Spleen (tissue), 11 donors: ENCODE results near the gene PLSCR2. TPM values are rescaled to one million over a fixed set of nuclear protein-coding genes. Genes with fewer than 3 reads are reported as not detected.
"Not testable (repeated sequence)": the region's sequence is repeated elsewhere in the genome, so short reads cannot be mapped to it uniquely, and the experiment has no call there.

Experiments used
- DNase-seq: peaks from one replicate; pipeline ENCODE4 v3.0.0-alpha.2; 2020
- H3K27ac ChIP-seq, 8 donors: fragments of 200-600 bp; sonication (generic) in 7 of 8; 1 replicate in 4 of 8; 2 replicates in 4 of 8; pipeline versions ENCODE4 v1.5.0 to v1.8.0; 2016 to 2021; ENCODE audit warnings: inconsistent platforms in 4 of 8, mild to moderate bottlenecking in 4 of 8, moderate library complexity in 1 of 8
- H3K27me3 ChIP-seq, 7 donors: fragments of 200-600 bp; sonication (generic) in 6 of 7; replicated peaks in 1 of 7; 1 replicate in 4 of 7; 2 replicates in 3 of 7; pipeline versions ENCODE4 v1.5.0 to v1.8.0; 2016 to 2021; ENCODE audit warnings: inconsistent platforms in 3 of 7, mild to moderate bottlenecking in 1 of 7
- H3K36me3 ChIP-seq, 6 donors: fragments of 200-600 bp; sonication (generic) in 5 of 6; 1 replicate in 4 of 6; 2 replicates in 2 of 6; pipeline versions ENCODE4 v1.5.0 to v1.8.0; 2016 to 2021; ENCODE audit warnings: inconsistent platforms in 2 of 6
- H3K4me1 ChIP-seq, 6 donors: fragments of 200-600 bp; sonication (generic) in 5 of 6; 1 replicate in 3 of 6; 2 replicates in 3 of 6; pipeline versions ENCODE4 v1.5.0 to v1.8.0; 2016 to 2021; ENCODE audit warnings: inconsistent platforms in 3 of 6
- H3K4me3 ChIP-seq, 8 donors: fragments of 200-600 bp; sonication (generic) in 7 of 8; 1 replicate in 4 of 8; 2 replicates in 4 of 8; pipeline versions ENCODE4 v1.5.0 to v1.8.0; 2016 to 2021; ENCODE audit warnings: inconsistent platforms in 4 of 8, mild to moderate bottlenecking in 4 of 8, moderate library complexity in 2 of 8
- H3K9me3 ChIP-seq, 8 donors: fragments of 200-600 bp; sonication (generic) in 7 of 8; 1 replicate in 4 of 8; 2 replicates in 4 of 8; pipeline versions ENCODE4 v1.5.0 to v1.8.0; 2016 to 2021; ENCODE audit warnings: inconsistent platforms in 4 of 8
- POLR2A ChIP-seq, 3 donors: fragments of 450-650 bp; IDR thresholded peaks; one replicate each; pipeline ENCODE4 v1.5.1; 2017; ENCODE audit warnings: antibody characterized with exemption in 3 of 3, mild to moderate bottlenecking in 1 of 3
- POLR2AphosphoS5 ChIP-seq, 3 donors: sonication (generic); formaldehyde crosslinking; IDR thresholded peaks; one replicate each; pipeline ENCODE4 v1.5.1; 2017; ENCODE audit warnings: antibody characterized with exemption in 3 of 3
- WGBS, 5 donors: extraction: QIAGEN DNeasy Blood & Tissue Kit in 3 of 5; methylation state at CpG; one replicate each; pipeline versions ENCODE4 v1.1.5 to v1.1.7; 2013 to 2018; 5-methylcytosine and 5-hydroxymethylcytosine counted together
- intact Hi-C: fragments of 100-400 bp; cut with DNase I; formaldehyde crosslinking; loops from one replicate; pipeline ENCODE4 v1.15.0; 2023; ENCODE audit warnings: low total_unique reads
- polyA plus RNA-seq, 3 donors: library from polyadenylated mRNA; stranded (reverse); fragments of 200-250 nt; gene quantifications; one replicate each; pipeline ENCODE4 v1.2.1, GENCODE V29; 2013
- total RNA-seq, 7 donors: library from RNA; depleted of rRNA in 3 of 7; stranded (reverse); fragments of >200 nt in 3 of 7; fragmentation: NEBNext Ultra II Directional in 4 of 7; extraction: Animal tissue kit (Norgen Biotek cat#: 25700) in 4 of 7; gene quantifications; one replicate each; pipeline versions ENCODE4 v1.1.0 to v1.2.1, GENCODE V29; 2016 to 2021
- TF ChIP-seq, protein P1 (sequence below), 11 experiments: fragments of 200-600 bp in 7 of 11; fragments of 450-650 bp in 4 of 11; sonication (generic) in 4 of 11; IDR thresholded peaks in 8 of 11; conservative IDR thresholded peaks in 3 of 11; 1 replicate in 7 of 11; 2 replicates in 4 of 11; pipeline versions ENCODE4 v1.4.0 to v1.8.0; 2016 to 2021; ENCODE audit warnings: antibody characterized with exemption in 11 of 11, inconsistent platforms in 4 of 11, mild to moderate bottlenecking in 1 of 11
- donor health status: healthy with polysubstance abuse.
- donor health status: DM: no; HTN: no; CAD: no; lungs with moderate emphysema.
- donor health status: DM: no; HTN: no; CAD: no.
- donor health status: Bipolar disorder and iron deficiency.
- donor health status: healthy.
- donor health status: DM: no; HTN: no; CAD: no.
- donor health status: DM: yes; HTN: yes; CAD: no.

PLSCR2 gene
- total and polyA plus RNA-seq, 10 donors: 0.66 TPM; not detected in 9

DNA sequence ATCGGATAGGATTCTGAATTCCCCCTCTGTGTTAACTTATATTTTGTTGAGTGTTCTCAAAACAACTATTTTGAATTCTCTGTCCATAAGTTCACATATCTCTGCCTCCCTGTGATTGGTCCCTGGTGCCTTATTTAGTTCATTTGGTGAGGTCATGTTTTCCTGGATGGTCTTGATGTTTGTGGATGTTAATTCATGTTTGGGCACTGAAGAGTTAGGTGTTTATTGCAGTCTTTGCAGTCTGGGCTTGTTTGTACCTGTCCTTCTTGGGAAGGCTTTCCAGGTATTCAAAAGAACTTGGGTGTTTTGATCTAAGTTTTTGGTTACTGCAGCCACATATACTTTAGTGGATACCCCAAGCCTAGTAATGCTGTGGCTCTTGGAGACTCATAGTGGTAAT is 23.3 kb downstream of the PLSCR2 start:
- H3K4me3 ChIP-seq: no peak overlapping the region
- no peaks in the 10 kb centered on the region for H3K4me1 ChIP-seq
- H3K27me3 ChIP-seq: no peaks in the 10 kb centered on the region
- TF ChIP-seq POLR2AphosphoS5 (IDR thresholded peaks at IDR 0.05): no peak
- TF ChIP-seq POLR2A (IDR thresholded peaks at IDR 0.05): no peak
- TF ChIP-seq, protein P1, sequence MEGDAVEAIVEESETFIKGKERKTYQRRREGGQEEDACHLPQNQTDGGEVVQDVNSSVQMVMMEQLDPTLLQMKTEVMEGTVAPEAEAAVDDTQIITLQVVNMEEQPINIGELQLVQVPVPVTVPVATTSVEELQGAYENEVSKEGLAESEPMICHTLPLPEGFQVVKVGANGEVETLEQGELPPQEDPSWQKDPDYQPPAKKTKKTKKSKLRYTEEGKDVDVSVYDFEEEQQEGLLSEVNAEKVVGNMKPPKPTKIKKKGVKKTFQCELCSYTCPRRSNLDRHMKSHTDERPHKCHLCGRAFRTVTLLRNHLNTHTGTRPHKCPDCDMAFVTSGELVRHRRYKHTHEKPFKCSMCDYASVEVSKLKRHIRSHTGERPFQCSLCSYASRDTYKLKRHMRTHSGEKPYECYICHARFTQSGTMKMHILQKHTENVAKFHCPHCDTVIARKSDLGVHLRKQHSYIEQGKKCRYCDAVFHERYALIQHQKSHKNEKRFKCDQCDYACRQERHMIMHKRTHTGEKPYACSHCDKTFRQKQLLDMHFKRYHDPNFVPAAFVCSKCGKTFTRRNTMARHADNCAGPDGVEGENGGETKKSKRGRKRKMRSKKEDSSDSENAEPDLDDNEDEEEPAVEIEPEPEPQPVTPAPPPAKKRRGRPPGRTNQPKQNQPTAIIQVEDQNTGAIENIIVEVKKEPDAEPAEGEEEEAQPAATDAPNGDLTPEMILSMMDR (IDR thresholded peaks at IDR 0.05 in 8 of 11, conservative IDR thresholded peaks at IDR 0.05 in 3 of 11): no peak
- 94 to 98% (median 95%) methylated on average over 1 of the region's 1 CpG for WGBS, 5 donors
- no peak for DNase-seq
- peaks cover 0 to 28% (median 15%) of the 10 kb centered on the region in 8 donors for H3K9me3 ChIP-seq
- no peaks in the 10 kb centered on the region for H3K36me3 ChIP-seq
- intact Hi-C loops: no loop called here
- no peak overlapping the region for H3K27ac ChIP-seq

DNA sequence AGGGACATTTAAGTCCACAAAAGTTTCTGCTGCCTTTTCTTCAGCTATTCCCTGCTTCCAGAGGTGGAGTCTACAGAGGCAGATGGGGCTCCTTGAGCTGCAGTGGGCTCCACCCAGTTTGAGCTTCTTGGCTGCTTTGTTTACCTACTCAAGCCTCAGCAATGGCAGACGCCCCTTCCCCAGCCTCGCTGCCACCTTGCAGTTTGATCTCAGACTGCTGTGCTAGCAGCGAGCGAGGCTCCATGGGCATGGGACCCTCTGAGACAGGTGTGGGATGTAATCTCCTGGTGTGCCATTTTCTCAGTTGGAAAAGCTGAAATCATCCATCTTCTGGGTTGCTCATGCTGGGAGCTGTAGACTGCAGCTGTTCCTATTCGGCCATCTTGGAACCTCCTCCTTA is 29.1 kb downstream of the PLSCR2 start:
- H3K4me3 ChIP-seq, H3K27ac ChIP-seq, intact Hi-C loops, H3K27me3 ChIP-seq, H3K36me3 ChIP-seq, DNase-seq, H3K4me1 ChIP-seq: not testable (repeated sequence)
- H3K9me3 ChIP-seq: peaks cover 0 to 10% (median under 1%) of the 10 kb centered on the region in 8 donors
- WGBS, 5 donors: 82 to 93% (median 90%) methylated on average over 5 of the region's 5 CpGs

DNA sequence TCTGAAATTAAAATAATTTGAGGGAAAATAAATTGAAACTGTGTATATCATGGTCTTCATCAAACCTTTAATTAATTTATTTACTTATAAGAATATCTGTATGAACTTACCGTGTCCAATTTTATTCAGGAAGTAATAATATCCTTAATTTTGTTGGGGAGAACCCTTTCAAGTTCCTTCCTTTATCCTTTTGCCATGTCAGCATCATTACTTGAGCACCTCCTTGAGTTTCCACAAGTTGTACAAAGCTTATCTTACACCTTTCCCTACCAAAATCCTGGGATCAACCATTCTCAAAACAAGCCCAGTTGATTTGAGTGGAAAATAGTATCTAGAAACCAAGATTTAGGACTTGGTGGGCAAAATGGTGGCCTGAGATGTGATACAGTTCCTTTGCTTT is 37.3 kb downstream of the PLSCR2 start:
- Histone ChIP-seq H3K27ac (no peak overlapping the region), H3K4me3 (no peak overlapping the region), H3K36me3 (no peaks in the 10 kb centered on the region), H3K4me1 (no peaks in the 10 kb centered on the region), H3K9me3 (peaks cover 0 to 19% (median 4%) of the 10 kb centered on the region in 8 donors), H3K27me3 (no peaks in the 10 kb centered on the region)
- no peak for DNase-seq
- WGBS, 5 donors: 64 to 79% (median 69%) methylated on average over 1 of the region's 1 CpG
- TF ChIP-seq, protein P1 (IDR thresholded peaks at IDR 0.05 in 8 of 11, conservative IDR thresholded peaks at IDR 0.05 in 3 of 11): no peak
- TF ChIP-seq POLR2A (IDR thresholded peaks at IDR 0.05): no peak
- TF ChIP-seq POLR2AphosphoS5 (IDR thresholded peaks at IDR 0.05): no peak
- intact Hi-C loops: no loop called here

DNA sequence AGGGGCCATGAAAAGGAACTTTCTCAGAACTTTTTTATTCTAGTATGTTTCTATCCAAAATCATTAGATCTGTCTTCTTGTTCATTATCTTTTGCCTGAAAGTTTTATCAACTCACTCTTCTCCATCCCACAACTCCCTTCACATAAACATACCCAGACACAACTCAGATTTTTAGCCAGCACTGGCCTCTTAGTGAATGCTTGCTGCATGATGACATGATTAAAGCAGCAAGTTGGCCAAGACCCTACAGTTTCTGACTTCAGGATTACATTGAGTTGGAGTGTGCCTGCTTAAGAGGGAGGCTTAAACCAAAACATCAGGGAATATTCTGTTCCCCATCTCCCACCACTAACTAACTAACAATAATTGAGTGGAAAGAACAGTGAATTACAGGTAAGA is 38.1 kb downstream of the PLSCR2 start:
- H3K9me3 ChIP-seq: peaks cover 0 to 17% (median 4%) of the 10 kb centered on the region in 8 donors
- intact Hi-C loops: no loop called here
- H3K4me1 ChIP-seq: no peaks in the 10 kb centered on the region
- H3K27me3 ChIP-seq: no peaks in the 10 kb centered on the region
- TF ChIP-seq, protein P1 (IDR thresholded peaks at IDR 0.05 in 8 of 11, conservative IDR thresholded peaks at IDR 0.05 in 3 of 11): no peak
- TF ChIP-seq POLR2A (IDR thresholded peaks at IDR 0.05) (no peak), POLR2AphosphoS5 (IDR thresholded peaks at IDR 0.05) (no peak)
- no peak overlapping the region for H3K4me3 ChIP-seq
- H3K36me3 ChIP-seq: no peaks in the 10 kb centered on the region
- DNase-seq: no peak
- H3K27ac ChIP-seq: no peak overlapping the region

DNA sequence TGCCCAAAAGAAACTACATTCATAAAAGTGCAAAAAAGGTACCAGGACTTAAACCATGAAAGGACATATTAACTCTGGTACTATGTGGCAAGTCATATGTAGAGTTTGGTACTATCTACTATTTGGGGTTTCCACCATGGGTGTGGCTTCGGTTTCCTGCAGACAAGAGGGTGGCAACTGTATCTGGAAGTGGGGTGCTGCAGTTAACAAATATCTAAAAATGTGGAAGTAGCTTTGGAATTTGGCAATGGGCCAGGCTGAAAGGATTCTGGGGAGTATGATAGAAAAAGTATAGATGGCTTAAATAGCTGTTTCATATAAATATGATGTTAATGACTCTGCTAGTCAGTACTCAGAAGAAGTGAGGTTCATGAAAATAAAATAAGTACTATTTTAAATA is 44.0 kb downstream of the PLSCR2 start:
- Histone ChIP-seq H3K4me1 (no peaks in the 10 kb centered on the region), H3K4me3 (no peak overlapping the region), H3K36me3 (no peaks in the 10 kb centered on the region), H3K27ac (no peak overlapping the region), H3K9me3 (peaks cover 0 to 18% (median 5%) of the 10 kb centered on the region in 8 donors), H3K27me3 (no peaks in the 10 kb centered on the region)
- WGBS, 5 donors: 62 to 88% (median 70%) methylated on average over 1 of the region's 1 CpG
- no peak for TF ChIP-seq POLR2A (IDR thresholded peaks at IDR 0.05)
- no peak for TF ChIP-seq POLR2AphosphoS5 (IDR thresholded peaks at IDR 0.05)
- TF ChIP-seq, protein P1 (IDR thresholded peaks at IDR 0.05 in 8 of 11, conservative IDR thresholded peaks at IDR 0.05 in 3 of 11): no peak
- DNase-seq: no peak
- intact Hi-C loops: no loop called here
